WTC11 (cell line): ENCODE data around the gene RIMKLB. TPM values are rescaled to one million over a fixed set of nuclear protein-coding genes. Genes with fewer than 3 reads are reported as not detected.

Experiments
- ATAC-seq: fragments of 200-7000 bp; cut with Tn5 transposase; 2 replicates; pipeline ENCODE4 v1.10.0; 2021; ENCODE audit warnings: mild to moderate bottlenecking, moderate library complexity
- CTCF ChIA-PET: fragments of 300-600 bp; sonication (Branson Sonifier 250); formaldehyde crosslinking; loops from one replicate; lab custom pipeline; 2021; ENCODE audit warnings: antibody characterized with exemption; lab: Charles Lee
- POLR2A ChIA-PET: fragments of 350-600 bp; sonication (Branson Sonifier 250); formaldehyde crosslinking; loops from one replicate; lab custom pipeline; 2021; ENCODE audit warnings: antibody characterized with exemption; lab: Charles Lee
- DNase-seq: peaks from one replicate; pipeline ENCODE4 v3.0.0; 2021; ENCODE audit warnings: low spot score
- H3K27ac Mint-ChIP-seq: 2 replicates; pipeline ENCODE4 v1.8.0; 2021; ENCODE audit warnings: mixed read lengths
- H3K27me3 Mint-ChIP-seq: 2 replicates; pipeline ENCODE4 v1.8.0; 2021; ENCODE audit warnings: low read depth, mild to moderate bottlenecking, moderate library complexity, mixed read lengths
- H3K36me3 Mint-ChIP-seq: 2 replicates; pipeline ENCODE4 v1.8.0; 2021; ENCODE audit warnings: mixed read lengths
- H3K4me1 Mint-ChIP-seq: 2 replicates; pipeline ENCODE4 v1.8.0; 2022; ENCODE audit warnings: mixed read lengths
- H3K4me3 Mint-ChIP-seq: 2 replicates; pipeline ENCODE4 v1.8.0; 2021; ENCODE audit warnings: mild to moderate bottlenecking, moderate library complexity, mixed read lengths
- H3K9me3 Mint-ChIP-seq: 2 replicates; pipeline ENCODE4 v1.8.0; 2021; ENCODE audit warnings: mixed read lengths
- ATF1 ChIP-seq: sonication (generic); formaldehyde crosslinking; IDR thresholded peaks from 2 replicates; pipeline ENCODE4 v1.8.1; 2023; ENCODE audit warnings: mild to moderate bottlenecking, moderate library complexity, missing genetic modification reagents
- ATF2 ChIP-seq: sonication (generic); formaldehyde crosslinking; IDR thresholded peaks from 2 replicates; pipeline ENCODE4 v1.8.1; 2022; ENCODE audit warnings: low read depth, missing genetic modification reagents, borderline replicate concordance
- ATF3 ChIP-seq: sonication (generic); formaldehyde crosslinking; conservative IDR thresholded peaks from 2 replicates; pipeline ENCODE4 v1.8.1; 2022; ENCODE audit warnings: mild to moderate bottlenecking, missing genetic modification reagents
- CREB1 ChIP-seq: sonication (generic); formaldehyde crosslinking; IDR thresholded peaks from 2 replicates; pipeline ENCODE4 v1.8.0; 2023; ENCODE audit warnings: mild to moderate bottlenecking, missing genetic modification reagents
- E2F5 ChIP-seq: sonication (generic); formaldehyde crosslinking; IDR thresholded peaks from 2 replicates; pipeline ENCODE4 v1.8.1; 2022; ENCODE audit warnings: mild to moderate bottlenecking, moderate library complexity, missing genetic modification reagents
- FOXK1 ChIP-seq: sonication (generic); formaldehyde crosslinking; IDR thresholded peaks from 2 replicates; pipeline ENCODE4 v1.8.0; 2022; ENCODE audit warnings: mild to moderate bottlenecking, moderate library complexity, missing genetic modification reagents
- GRHL2 ChIP-seq: fragments of 250-450 bp; sonication (Bioruptor Pico); IDR thresholded peaks from 2 replicates; pipeline ENCODE4 v1.8.0; 2022; ENCODE audit warnings: mild to moderate bottlenecking, moderate library complexity; ENCODE audit not compliant: insufficient replicate concordance, severe bottlenecking
- GTF2I ChIP-seq: fragments of 250-450 bp; sonication (Bioruptor Pico); conservative IDR thresholded peaks from 2 replicates; pipeline ENCODE4 v1.4.0; 2021; ENCODE audit warnings: mild to moderate bottlenecking
- IRF1 ChIP-seq: sonication (generic); formaldehyde crosslinking; IDR thresholded peaks from 2 replicates; pipeline ENCODE4 v1.8.0; 2023; ENCODE audit warnings: missing genetic modification reagents
- MYBL2 ChIP-seq: sonication (generic); formaldehyde crosslinking; IDR thresholded peaks from 2 replicates; pipeline ENCODE4 v1.8.1; 2023; ENCODE audit warnings: mild to moderate bottlenecking, moderate library complexity, missing genetic modification reagents
- NFE2L1 ChIP-seq: sonication (generic); formaldehyde crosslinking; IDR thresholded peaks from 2 replicates; pipeline ENCODE4 v1.8.1; 2023; ENCODE audit warnings: missing genetic modification reagents
- NFYB ChIP-seq: sonication (generic); formaldehyde crosslinking; conservative IDR thresholded peaks from 2 replicates; pipeline ENCODE4 v1.8.0; 2022; ENCODE audit warnings: low read depth, missing genetic modification reagents
- PRRX2 ChIP-seq: fragments of 250-450 bp; sonication (Bioruptor Pico); IDR thresholded peaks from 2 replicates; pipeline ENCODE4 v1.8.0; 2021; ENCODE audit warnings: mild to moderate bottlenecking
- ZNF121 ChIP-seq: sonication (generic); formaldehyde crosslinking; IDR thresholded peaks from 2 replicates; pipeline ENCODE4 v1.8.0; 2023; ENCODE audit warnings: missing genetic modification reagents
- ZNF416 ChIP-seq: fragments of 250-450 bp; sonication (Bioruptor Pico); IDR thresholded peaks from 2 replicates; pipeline ENCODE4 v1.9.0; 2021; ENCODE audit warnings: mild to moderate bottlenecking, inconsistent platforms
- ZNF671 ChIP-seq: fragments of 250-450 bp; sonication (Bioruptor Pico); IDR thresholded peaks from 2 replicates; pipeline ENCODE4 v1.8.0; 2021; ENCODE audit warnings: mild to moderate bottlenecking
- total RNA-seq: library from RNA; stranded (reverse); gene quantifications from 3 replicates; pipeline ENCODE4 v1.2.3, GENCODE V29; 2021
- TF ChIP-seq, protein P1 (sequence below): sonication (generic); formaldehyde crosslinking; IDR thresholded peaks from 2 replicates; pipeline ENCODE4 v1.8.0; 2022; ENCODE audit warnings: mild to moderate bottlenecking, missing genetic modification reagents
- TF ChIP-seq, protein P2 (sequence below): sonication (generic); formaldehyde crosslinking; IDR thresholded peaks from 2 replicates; pipeline ENCODE4 v1.8.1; 2023; ENCODE audit warnings: mild to moderate bottlenecking, missing genetic modification reagents, moderate library complexity

RIMKLB gene
- total RNA-seq, 1 experiment from 2014 or later = 106 TPM

- POLR2A ChIA-PET = interaction anchor here (0.6 to 1.5 kb wide), 5 partner anchors 21 to 121 kb away, joined by 3 to 8 read pairs (median 4); partner anchors contain the start of genes PHC1 and RIMKLB
Measured at GRCh38 chr12:8818526-8818925, 120.7 kb downstream of the RIMKLB start.

DNA sequence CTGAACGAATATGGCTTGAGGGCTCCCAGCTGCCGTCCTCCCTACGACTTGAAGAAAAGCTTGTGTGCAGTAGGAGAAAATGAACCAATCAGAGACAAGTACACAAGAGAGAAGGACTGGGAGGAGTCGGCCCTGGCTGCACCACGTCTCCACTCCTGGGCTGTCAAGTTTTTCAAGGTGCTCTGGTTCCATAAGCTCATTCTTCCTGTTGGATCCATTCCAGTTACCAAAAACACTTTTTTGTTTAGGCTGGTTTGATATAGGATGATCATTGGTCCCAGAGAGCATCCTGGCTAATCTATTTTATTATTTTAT is 121.8 kb downstream of the RIMKLB start:
- DNase-seq = no peak
- ATAC-seq = peak; percentile 64
- peaks cover 1% of the 10 kb centered on the region for H3K9me3 Mint-ChIP-seq
- peak overlapping the region; percentile 99 for H3K27ac Mint-ChIP-seq
- CTCF ChIA-PET = interaction anchor here (0.6 to 4.7 kb wide), 12 partner anchors 10 to 275 kb away, joined by 3 to 27 read pairs (median 6); partner anchors contain the start of gene M6PR
- H3K27me3 Mint-ChIP-seq = no peaks in the 10 kb centered on the region
- H3K4me1 Mint-ChIP-seq = peaks cover 79% of the 10 kb centered on the region
- POLR2A ChIA-PET = interaction anchor here (1.2 to 1.3 kb wide), 2 partner anchors 22 to 71 kb away, joined by 3 to 8 read pairs; no protein-coding TSS in a partner anchor
- peak overlapping the region; percentile 55 for H3K4me3 Mint-ChIP-seq
- 0 out of 2 replicates have a peak, but pooled peaks have one; percentile 2 for TF ChIP-seq E2F5 (CRISPR knock-in tag)
- TF ChIP-seq ZNF671 = no peak
- peaks cover 14% of the 10 kb centered on the region for H3K36me3 Mint-ChIP-seq

More at GRCh38 chr12:8818526-8818925, 120.7 kb downstream of the RIMKLB start:
- CTCF ChIA-PET = interaction anchor here (1.2 to 4.7 kb wide), 8 partner anchors 15 to 274 kb away, joined by 4 to 27 read pairs (median 8); no protein-coding TSS in a partner anchor
- no peak for DNase-seq
- H3K9me3 Mint-ChIP-seq = no peaks in the 10 kb centered on the region
- H3K27ac Mint-ChIP-seq = peak overlapping the region; percentile 99
- peak; percentile 99 for TF ChIP-seq ZNF121 (CRISPR knock-in tag)
- TF ChIP-seq, protein P1, sequence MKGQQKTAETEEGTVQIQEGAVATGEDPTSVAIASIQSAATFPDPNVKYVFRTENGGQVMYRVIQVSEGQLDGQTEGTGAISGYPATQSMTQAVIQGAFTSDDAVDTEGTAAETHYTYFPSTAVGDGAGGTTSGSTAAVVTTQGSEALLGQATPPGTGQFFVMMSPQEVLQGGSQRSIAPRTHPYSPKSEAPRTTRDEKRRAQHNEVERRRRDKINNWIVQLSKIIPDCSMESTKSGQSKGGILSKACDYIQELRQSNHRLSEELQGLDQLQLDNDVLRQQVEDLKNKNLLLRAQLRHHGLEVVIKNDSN (CRISPR knock-in tag) = no peak
- TF ChIP-seq MYBL2 (CRISPR knock-in tag) = 0 out of 2 replicates have a peak, but pooled peaks have one; percentile 23
- no peak for TF ChIP-seq CREB1 (CRISPR knock-in tag)
- TF ChIP-seq GRHL2 (CRISPR knock-in tag) = no peak
- TF ChIP-seq GTF2I = peak; percentile 85
- TF ChIP-seq ATF1 (CRISPR knock-in tag) = no peak
- TF ChIP-seq, protein P2, sequence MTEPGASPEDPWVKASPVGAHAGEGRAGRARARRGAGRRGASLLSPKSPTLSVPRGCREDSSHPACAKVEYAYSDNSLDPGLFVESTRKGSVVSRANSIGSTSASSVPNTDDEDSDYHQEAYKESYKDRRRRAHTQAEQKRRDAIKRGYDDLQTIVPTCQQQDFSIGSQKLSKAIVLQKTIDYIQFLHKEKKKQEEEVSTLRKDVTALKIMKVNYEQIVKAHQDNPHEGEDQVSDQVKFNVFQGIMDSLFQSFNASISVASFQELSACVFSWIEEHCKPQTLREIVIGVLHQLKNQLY = no peak
- TF ChIP-seq ZNF416 = no peak
- TF ChIP-seq NFYB (CRISPR knock-in tag) = 0 out of 2 replicates have a peak, but pooled peaks have one; percentile 14
- no peak for TF ChIP-seq IRF1 (CRISPR knock-in tag)
- no peak for TF ChIP-seq FOXK1 (CRISPR knock-in tag)
- no peak for TF ChIP-seq ATF2 (CRISPR knock-in tag)
- no peak for TF ChIP-seq ATF3 (CRISPR knock-in tag)
- 0 out of 2 replicates have a peak, but pooled peaks have one; percentile 40 for TF ChIP-seq PRRX2
- TF ChIP-seq NFE2L1 (CRISPR knock-in tag) = no peak
- H3K36me3 Mint-ChIP-seq = peaks cover 13% of the 10 kb centered on the region
- peaks cover 82% of the 10 kb centered on the region for H3K4me1 Mint-ChIP-seq
- H3K4me3 Mint-ChIP-seq = no peak overlapping the region
- no peak for ATAC-seq
- no peaks in the 10 kb centered on the region for H3K27me3 Mint-ChIP-seq
